Astrocyte (in vitro differentiated cells and primary cell): ENCODE results near the gene CLEC4M.

ENCODE experiments used
- CTCF ChIP-seq: IDR thresholded peaks from 2 replicates; pipeline ENCODE4 v1.5.1; 2011; ENCODE audit warnings: low read depth, mild to moderate bottlenecking, inconsistent platforms, low read length, moderate library complexity; ENCODE audit not compliant: insufficient read depth
- EZH2 ChIP-seq: IDR thresholded peaks from 2 replicates; pipeline ENCODE4 v1.6.1; 2012; ENCODE audit warnings: mild to moderate bottlenecking, low read length, inconsistent platforms; ENCODE audit not compliant: insufficient read depth

GRCh38 chr19:7815325-7815724 is 52.3 kb downstream of the CLEC4M start:
- TF ChIP-seq CTCF: no peak
- TF ChIP-seq EZH2: no peak
